GM12878 (cell line): ENCODE data around the gene CLK2. TPM values are rescaled to one million over a fixed set of nuclear protein-coding genes. Genes with fewer than 3 reads are reported as not detected.

Experiments used
- CHD1 ChIP-seq: IDR thresholded peaks from 2 replicates; pipeline ENCODE4 v1.6.1; 2012; ENCODE audit warnings: low read depth, low read length, improper control_type of control experiment
- CHD2 ChIP-seq: IDR thresholded peaks from 2 replicates; pipeline ENCODE4 v1.6.1; 2011; ENCODE audit warnings: low read depth, low read length, improper control_type of control experiment, borderline replicate concordance
- CTCF ChIP-seq, 3 experiments: IDR thresholded peaks in 2 of 3; conservative IDR thresholded peaks in 1 of 3; 2 replicates each; pipeline ENCODE4 v1.5.1; 2011; ENCODE audit warnings: low read depth in 3 of 3, low read length in 3 of 3, mild to moderate bottlenecking in 3 of 3, control low read depth in 2 of 3, moderate library complexity in 2 of 3, inconsistent platforms in 1 of 3, mixed read lengths in 1 of 3; ENCODE audit not compliant: control insufficient read depth in 2 of 3, insufficient read depth in 1 of 3; ENCODE audit errors: extremely low read depth in 1 of 3
- E2F4 ChIP-seq: IDR thresholded peaks from 2 replicates; pipeline ENCODE4 v1.6.1; 2012; ENCODE audit warnings: low read depth, low read length, improper control_type of control experiment
- ESRRA ChIP-seq: IDR thresholded peaks from 2 replicates; pipeline ENCODE4 v1.6.1; 2012; ENCODE audit warnings: mild to moderate bottlenecking, low read length, improper control_type of control experiment
- FOS ChIP-seq: IDR thresholded peaks from 3 replicates; pipeline ENCODE4 v1.6.1; 2011; ENCODE audit warnings: borderline replicate concordance; ENCODE audit not compliant: insufficient read length; ENCODE audit errors: extremely low read depth
- HSF1 ChIP-seq: fragments of 150-350 bp; IDR thresholded peaks from 2 replicates; pipeline ENCODE4 v1.6.1; 2014; ENCODE audit warnings: mild to moderate bottlenecking, low read depth, low read length
- LARP7 ChIP-seq: fragments of 450-650 bp; IDR thresholded peaks from 2 replicates; pipeline ENCODE4 v1.6.1; 2017; ENCODE audit warnings: mild to moderate bottlenecking
- NFIC ChIP-seq: IDR thresholded peaks from 2 replicates; pipeline ENCODE4 v1.6.1; 2012; ENCODE audit warnings: low read depth, mild to moderate bottlenecking, inconsistent platforms, low read length, moderate library complexity
- PML ChIP-seq: IDR thresholded peaks from 2 replicates; pipeline ENCODE4 v1.6.1; 2012; ENCODE audit warnings: low read length, inconsistent platforms
- POLR2AphosphoS5 ChIP-seq: IDR thresholded peaks from 2 replicates; pipeline ENCODE4 v1.6.1; 2011; ENCODE audit warnings: mild to moderate bottlenecking, low read length, inconsistent platforms
- RBBP5 ChIP-seq: fragments of 200-600 bp; sonication (generic); conservative IDR thresholded peaks from 2 replicates; pipeline ENCODE4 v1.6.1; 2016
- RUNX3 ChIP-seq: IDR thresholded peaks from 2 replicates; pipeline ENCODE4 v1.6.1; 2012; ENCODE audit warnings: low read length, inconsistent platforms
- SMARCA5 ChIP-seq: fragments of 450-650 bp; IDR thresholded peaks from 2 replicates; pipeline ENCODE4 v1.6.1; 2017; ENCODE audit warnings: mild to moderate bottlenecking
- TARDBP ChIP-seq: IDR thresholded peaks from 2 replicates; pipeline ENCODE4 v1.6.1; 2016; ENCODE audit warnings: borderline replicate concordance
- USF1 ChIP-seq: IDR thresholded peaks from 2 replicates; pipeline ENCODE4 v1.6.1; 2011; ENCODE audit warnings: borderline replicate concordance, low read depth, mild to moderate bottlenecking, moderate library complexity, mixed read lengths, low read length; ENCODE audit not compliant: insufficient read depth; ENCODE audit errors: extremely low read length
- WRNIP1 ChIP-seq: IDR thresholded peaks from 2 replicates; pipeline ENCODE4 v1.6.1; 2011; ENCODE audit warnings: low read depth, low read length, improper control_type of control experiment, borderline replicate concordance
- YY1 ChIP-seq: IDR thresholded peaks from 2 replicates; pipeline ENCODE4 v1.6.1; 2011; ENCODE audit warnings: low read depth, mild to moderate bottlenecking, low read length
- ZBTB33 ChIP-seq: fragments of 450-650 bp; IDR thresholded peaks from 2 replicates; pipeline ENCODE4 v1.6.1; 2017; ENCODE audit warnings: mild to moderate bottlenecking
- ZBTB4 ChIP-seq: fragments of 450-650 bp; formaldehyde crosslinking; IDR thresholded peaks from 2 replicates; pipeline ENCODE4 v1.4.0; 2022; ENCODE audit warnings: mild to moderate bottlenecking, moderate library complexity
- ZNF207 ChIP-seq: fragments of 450-650 bp; IDR thresholded peaks from 2 replicates; pipeline ENCODE4 v1.6.1; 2014; ENCODE audit warnings: antibody characterized with exemption, mild to moderate bottlenecking, borderline replicate concordance
- polyA plus RNA-seq, 11 experiments: library from polyadenylated mRNA; depleted of rRNA in 4 of 11; unstranded in 6 of 11; stranded (reverse) in 5 of 11; fragments of >200 nt; fragmentation: Nextera tagmentation in 4 of 11; fragmentation: Illumina TruSeq in 1 of 11; extraction: Ambion mirVana in 4 of 11; extraction: Trizol in 1 of 11; gene quantifications; 1 replicate in 1 of 11; 2 replicates in 10 of 11; pipeline versions ENCODE4 v1.2.1 to v1.2.3, GENCODE V29; 2011 to 2016; ENCODE audit warnings: inconsistent platforms in 2 of 11, missing spikeins in 2 of 11, low read depth in 1 of 11
- total RNA-seq, 4 experiments: library from RNA; depleted of rRNA in 3 of 4; stranded (reverse); fragments of >200 nt in 3 of 4; fragmentation: Illumina TruSeq in 1 of 4; extraction: Trizol in 1 of 4; gene quantifications; 2 replicates each; pipeline versions ENCODE4 v1.2.1 to v1.2.3, GENCODE V29; 2013 to 2021

The CLK2 gene
- total and polyA plus RNA-seq, 10 of the 15 experiments (the other 5 are each of a cell fraction or from before 2014, with no cell fraction given) = 11.1 to 83.7 (median 36.7) TPM

GRCh38 chr1:155307247-155307740 is 34.0 kb upstream of the CLK2 start (continued):
- TF ChIP-seq HSF1 (no peak), ZNF207 (0 out of 2 replicates have a peak, but pooled peaks have one; percentile 20), ESRRA (no peak), YY1 (no peak), SMARCA5 (no peak), USF1 (no peak), ZBTB4 (CRISPR knock-in tag) (peak; percentile 75), TARDBP (no peak), FOS (no peak), RUNX3 (0 out of 2 replicates have a peak, but pooled peaks have one; percentile 9), CHD2 (no peak), CTCF (IDR thresholded peaks at IDR 0.05 in 2 of 3, conservative IDR thresholded peaks at IDR 0.05 in 1 of 3; ENCODE audit: control insufficient read depth in 2 of 3, extremely low read depth in 1 of 3, insufficient read depth in 1 of 3, low read depth in 3 of 3, low read length in 3 of 3) (peak; percentile 34 to 39 (median 35); a peak in 3 of 6 replicates), POLR2AphosphoS5 (no peak), LARP7 (no peak), RBBP5 (no peak), CHD1 (no peak), PML (no peak), E2F4 (no peak), WRNIP1 (no peak), NFIC (no peak), ZBTB33 (no peak)
